Nephron (organoid): Measurements from ENCODE around the gene OLFM2.

Experiments used
- H3K27ac Mint-ChIP-seq, 3 experiments: 2 replicates each; pipeline ENCODE4 v1.8.0; 2020; ENCODE audit warnings: mixed read lengths in 3 of 3, mild to moderate bottlenecking in 2 of 3, moderate library complexity in 1 of 3
- H3K27me3 Mint-ChIP-seq: 2 replicates; pipeline ENCODE4 v1.8.0; 2021; ENCODE audit warnings: low read depth, mild to moderate bottlenecking, moderate library complexity, mixed read lengths
- H3K36me3 Mint-ChIP-seq: 2 replicates; pipeline ENCODE4 v1.8.0; 2020; ENCODE audit warnings: low read depth, mixed read lengths
- H3K4me1 Mint-ChIP-seq: 2 replicates; pipeline ENCODE4 v1.8.0; 2020; ENCODE audit warnings: mixed read lengths
- H3K4me3 Mint-ChIP-seq, 3 experiments: 2 replicates each; pipeline ENCODE4 v1.8.0; 2020; ENCODE audit warnings: mild to moderate bottlenecking in 3 of 3, mixed read lengths in 3 of 3, moderate library complexity in 2 of 3
- H3K9me3 Mint-ChIP-seq: 2 replicates; pipeline ENCODE4 v1.8.0; 2020; ENCODE audit warnings: mixed read lengths
- CTCF ChIP-seq, 3 experiments: fragments of 200-600 bp; sonication (generic); IDR thresholded peaks; one replicate each; pipeline ENCODE4 v1.5.0; 2021; ENCODE audit warnings: antibody characterized with exemption in 3 of 3; ENCODE audit not compliant: unreplicated experiment in 3 of 3

Gene OLFM2

DNA sequence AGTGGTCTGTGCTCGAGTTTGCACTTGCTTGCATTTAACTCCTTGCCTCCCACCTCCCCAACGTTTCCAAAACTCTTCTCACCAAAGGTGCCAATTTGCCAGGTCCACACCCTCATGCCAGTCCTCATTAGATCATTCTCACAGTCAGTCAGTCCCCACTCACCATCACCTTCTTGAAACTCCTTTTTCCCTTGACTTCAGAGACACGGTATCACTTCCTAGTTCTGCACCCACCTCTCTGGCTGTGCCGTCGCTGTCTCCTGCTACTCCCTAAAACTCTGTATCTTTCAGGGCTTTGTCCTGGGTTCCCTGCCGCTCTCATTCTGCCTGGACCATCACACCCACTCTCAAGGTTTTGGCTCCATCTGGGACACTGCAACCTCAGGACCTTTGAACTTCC lies 19.6 kb downstream of the OLFM2 start:
- no peak for TF ChIP-seq CTCF (IDR thresholded peaks at IDR 0.05; ENCODE audit: unreplicated experiment in 3 of 3)
- H3K27ac Mint-ChIP-seq, result peak overlapping the region in 1 of 3 experiments; percentile 63
- H3K4me1 Mint-ChIP-seq, result peaks cover 19% of the 10 kb centered on the region
- no peaks in the 10 kb centered on the region for H3K27me3 Mint-ChIP-seq
- H3K36me3 Mint-ChIP-seq, result no peaks in the 10 kb centered on the region
- no peaks in the 10 kb centered on the region for H3K9me3 Mint-ChIP-seq
- peak overlapping the region; percentile 51 to 70 (median 55) for H3K4me3 Mint-ChIP-seq

- no peaks in the 10 kb centered on the region for H3K9me3 Mint-ChIP-seq
- peak overlapping the region; percentile 76 to 81 (median 80) for H3K4me3 Mint-ChIP-seq
- no peaks in the 10 kb centered on the region for H3K27me3 Mint-ChIP-seq
- peak; percentile 51 to 79 (median 59) for TF ChIP-seq CTCF (IDR thresholded peaks at IDR 0.05; ENCODE audit: unreplicated experiment in 3 of 3)
- no peak overlapping the region for H3K27ac Mint-ChIP-seq
- peaks cover 2% of the 10 kb centered on the region for H3K36me3 Mint-ChIP-seq
- peaks cover 22% of the 10 kb centered on the region for H3K4me1 Mint-ChIP-seq
Observed at GRCh38 chr19:9914315-9915207, 21.8 kb downstream of the OLFM2 start.

- Mint-ChIP-seq H3K4me3 (peak overlapping the region; percentile 76 to 81 (median 80)), H3K27ac (no peak overlapping the region), H3K4me1 (peaks cover 27% of the 10 kb centered on the region), H3K36me3 (peaks cover 7% of the 10 kb centered on the region), H3K9me3 (no peaks in the 10 kb centered on the region), H3K27me3 (no peaks in the 10 kb centered on the region)
- no peak for TF ChIP-seq CTCF (IDR thresholded peaks at IDR 0.05; ENCODE audit: unreplicated experiment in 3 of 3)
Observed at GRCh38 chr19:9914001-9914314, 22.4 kb downstream of the OLFM2 start.

- no peaks in the 10 kb centered on the region for H3K9me3 Mint-ChIP-seq
Observed at GRCh38 chr19:9913237-9914000, 22.9 kb downstream of the OLFM2 start.

GRCh38 chr19:9912551-9913236 lies 23.6 kb downstream of the OLFM2 start:
- TF ChIP-seq CTCF (IDR thresholded peaks at IDR 0.05; ENCODE audit: unreplicated experiment in 3 of 3), result no peak
- H3K36me3 Mint-ChIP-seq, result peaks cover 7% of the 10 kb centered on the region
- H3K4me3 Mint-ChIP-seq, result no peak overlapping the region
- no peaks in the 10 kb centered on the region for H3K9me3 Mint-ChIP-seq
- no peak overlapping the region for H3K27ac Mint-ChIP-seq
- no peaks in the 10 kb centered on the region for H3K27me3 Mint-ChIP-seq
- peaks cover 26% of the 10 kb centered on the region for H3K4me1 Mint-ChIP-seq

More at GRCh38 chr19:9913237-9914000, 22.9 kb downstream of the OLFM2 start:
- Mint-ChIP-seq H3K27me3 (no peaks in the 10 kb centered on the region), H3K27ac (no peak overlapping the region), H3K4me3 (no peak overlapping the region), H3K36me3 (peaks cover 7% of the 10 kb centered on the region), H3K4me1 (peaks cover 27% of the 10 kb centered on the region)
- TF ChIP-seq CTCF (IDR thresholded peaks at IDR 0.05; ENCODE audit: unreplicated experiment in 3 of 3), result no peak
